IPS-11a (cell line): ENCODE measurements around the gene CCM2.
"Not testable (repeated sequence)": the region's sequence is repeated elsewhere in the genome, so short reads cannot be mapped to it uniquely, and the experiment has no call there.

Experiments used
- H3K4me3 ChIP-seq: one replicate; pipeline ENCODE4 v1.5.1; 2013; ENCODE audit warnings: low read depth, low read length, control low read depth

CCM2 gene

GRCh38 chr7:45098983-45099839 lies 99.2 kb downstream of the CCM2 start:
- H3K4me3 ChIP-seq, result no peak overlapping the region

- H3K4me3 ChIP-seq, result no peak overlapping the region
These were observed 100.1 kb downstream of the CCM2 start for GRCh38 chr7:45099891-45100760.

GRCh38 chr7:45100761-45101480 lies 100.9 kb downstream of the CCM2 start:
- no peak overlapping the region for H3K4me3 ChIP-seq

- no peak overlapping the region for H3K4me3 ChIP-seq
These were observed 101.7 kb downstream of the CCM2 start for GRCh38 chr7:45101748-45102147.

- H3K4me3 ChIP-seq, result no peak overlapping the region
These were observed 103.0 kb downstream of the CCM2 start for GRCh38 chr7:45102785-45103712.

- H3K4me3 ChIP-seq, result no peak overlapping the region
These were observed 104.2 kb downstream of the CCM2 start for GRCh38 chr7:45103958-45104843.

GRCh38 chr7:45104844-45105587 lies 105.0 kb downstream of the CCM2 start:
- H3K4me3 ChIP-seq, result no peak overlapping the region

GRCh38 chr7:45105588-45106188 lies 105.7 kb downstream of the CCM2 start:
- no peak overlapping the region for H3K4me3 ChIP-seq

GRCh38 chr7:45106820-45107219 lies 106.8 kb downstream of the CCM2 start:
- no peak overlapping the region for H3K4me3 ChIP-seq

GRCh38 chr7:45107356-45107755 lies 107.4 kb downstream of the CCM2 start:
- H3K4me3 ChIP-seq, result no peak overlapping the region

- H3K4me3 ChIP-seq, result no peak overlapping the region
These were observed 108.9 kb downstream of the CCM2 start for GRCh38 chr7:45108863-45109262.

GRCh38 chr7:45111298-45112223 lies 111.6 kb downstream of the CCM2 start, which contains the start of gene TBRG4:
TBRG4 (minus strand) TSS chr7:45111697; CDS start chr7:45109237, 2,460 bp downstream.
- peak within 1 kb of the TSS; percentile 100 for H3K4me3 ChIP-seq

- peak overlapping the region; percentile 100 for H3K4me3 ChIP-seq
These were observed 112.6 kb downstream of the CCM2 start for GRCh38 chr7:45112648-45113047.

GRCh38 chr7:45114257-45114656 lies 114.3 kb downstream of the CCM2 start:
- not testable (repeated sequence) for H3K4me3 ChIP-seq

GRCh38 chr7:45114926-45115325 lies 114.9 kb downstream of the CCM2 start:
- H3K4me3 ChIP-seq, result no peak overlapping the region

GRCh38 chr7:45116048-45116447 lies 116.0 kb downstream of the CCM2 start:
- H3K4me3 ChIP-seq, result no peak overlapping the region

GRCh38 chr7:45117582-45117981 lies 117.6 kb downstream of the CCM2 start:
- no peak overlapping the region for H3K4me3 ChIP-seq
